Ascending aorta (tissue), 2 donors: ENCODE measurements around the gene HTT. TPM values are rescaled to one million over a fixed set of nuclear protein-coding genes. Genes with fewer than 3 reads are reported as not detected.
"Not testable (repeated sequence)": the region's sequence is repeated elsewhere in the genome, so short reads cannot be mapped to it uniquely, and the experiment has no call there.

Source experiments
- DNase-seq, 2 donors: peaks; one replicate each; pipeline ENCODE4 v3.0.0-alpha.2; 2019; ENCODE audit warnings: low spot score in 2 of 2
- H3K27ac ChIP-seq, 2 donors: fragments of 200-600 bp; sonication (generic); one replicate each; pipeline ENCODE4 v1.5.1; 2016 to 2017; ENCODE audit warnings: mild to moderate bottlenecking in 1 of 2
- H3K27me3 ChIP-seq: fragments of 200-600 bp; sonication (generic); one replicate; pipeline ENCODE4 v1.5.1; 2017
- H3K36me3 ChIP-seq, 2 donors: fragments of 200-600 bp; sonication (generic); one replicate each; pipeline ENCODE4 v1.5.1; 2016
- H3K4me1 ChIP-seq, 2 donors: fragments of 200-600 bp; sonication (generic); one replicate each; pipeline ENCODE4 v1.5.1; 2016 to 2017; ENCODE audit warnings: mild to moderate bottlenecking in 1 of 2
- H3K4me3 ChIP-seq, 2 donors: fragments of 200-600 bp; sonication (generic); one replicate each; pipeline ENCODE4 v1.5.1; 2016 to 2017; ENCODE audit warnings: mild to moderate bottlenecking in 1 of 2
- H3K9me3 ChIP-seq, 2 donors: fragments of 200-600 bp; sonication (generic); one replicate each; pipeline ENCODE4 v1.5.1; 2016
- intact Hi-C: fragments of 100-400 bp; cut with DNase I; formaldehyde crosslinking; loops from one replicate; pipeline ENCODE4 v1.15.1; 2023
- total RNA-seq: library from RNA; depleted of rRNA; stranded (reverse); fragments of >200 nt; gene quantifications from one replicate; pipeline ENCODE4 v1.1.0, GENCODE V29; 2016
- TF ChIP-seq, protein P1 (sequence below), 3 experiments: fragments of 200-600 bp in 2 of 3; fragments of 450-650 bp in 1 of 3; sonication (generic) in 2 of 3; IDR thresholded peaks; one replicate each; pipeline ENCODE4 v1.5.1; 2016 to 2019; ENCODE audit warnings: antibody characterized with exemption in 3 of 3, mild to moderate bottlenecking in 1 of 3, moderate library complexity in 1 of 3

Gene HTT
- total RNA-seq, 1 donor from 2014 or later: 23.7 TPM

DNA sequence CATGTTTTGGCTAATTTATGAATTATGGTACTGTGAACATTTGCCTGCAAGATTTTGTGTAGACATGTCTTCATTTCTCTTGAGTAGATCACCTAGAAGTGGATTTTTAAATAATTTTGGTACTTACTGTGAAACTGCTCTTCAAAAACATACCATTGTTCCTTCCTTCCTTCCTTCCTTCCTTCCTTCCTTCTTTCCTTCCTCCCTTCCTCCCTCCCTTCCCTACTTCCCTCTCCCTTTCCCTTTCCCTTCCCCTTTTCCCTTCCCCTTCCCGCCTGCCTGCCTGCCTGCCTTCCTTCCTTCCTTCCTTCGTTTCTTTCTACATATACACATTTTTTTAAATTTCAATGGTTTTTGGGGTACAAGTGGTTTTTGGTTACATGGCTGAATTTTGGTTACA is 63.4 kb downstream of the HTT start:
- Histone ChIP-seq H3K27me3 (no peaks in the 10 kb centered on the region), H3K36me3 (peaks cover 41 to 60% of the 10 kb centered on the region in 2 donors), H3K9me3 (no peaks in the 10 kb centered on the region), H3K27ac (no peak overlapping the region), H3K4me3 (no peak overlapping the region), H3K4me1 (peaks cover 0 to 10% of the 10 kb centered on the region in 2 donors)
- DNase-seq: no peak
- intact Hi-C loops: no loop called here
- TF ChIP-seq, protein P1, sequence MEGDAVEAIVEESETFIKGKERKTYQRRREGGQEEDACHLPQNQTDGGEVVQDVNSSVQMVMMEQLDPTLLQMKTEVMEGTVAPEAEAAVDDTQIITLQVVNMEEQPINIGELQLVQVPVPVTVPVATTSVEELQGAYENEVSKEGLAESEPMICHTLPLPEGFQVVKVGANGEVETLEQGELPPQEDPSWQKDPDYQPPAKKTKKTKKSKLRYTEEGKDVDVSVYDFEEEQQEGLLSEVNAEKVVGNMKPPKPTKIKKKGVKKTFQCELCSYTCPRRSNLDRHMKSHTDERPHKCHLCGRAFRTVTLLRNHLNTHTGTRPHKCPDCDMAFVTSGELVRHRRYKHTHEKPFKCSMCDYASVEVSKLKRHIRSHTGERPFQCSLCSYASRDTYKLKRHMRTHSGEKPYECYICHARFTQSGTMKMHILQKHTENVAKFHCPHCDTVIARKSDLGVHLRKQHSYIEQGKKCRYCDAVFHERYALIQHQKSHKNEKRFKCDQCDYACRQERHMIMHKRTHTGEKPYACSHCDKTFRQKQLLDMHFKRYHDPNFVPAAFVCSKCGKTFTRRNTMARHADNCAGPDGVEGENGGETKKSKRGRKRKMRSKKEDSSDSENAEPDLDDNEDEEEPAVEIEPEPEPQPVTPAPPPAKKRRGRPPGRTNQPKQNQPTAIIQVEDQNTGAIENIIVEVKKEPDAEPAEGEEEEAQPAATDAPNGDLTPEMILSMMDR (IDR thresholded peaks at IDR 0.05): no peak

DNA sequence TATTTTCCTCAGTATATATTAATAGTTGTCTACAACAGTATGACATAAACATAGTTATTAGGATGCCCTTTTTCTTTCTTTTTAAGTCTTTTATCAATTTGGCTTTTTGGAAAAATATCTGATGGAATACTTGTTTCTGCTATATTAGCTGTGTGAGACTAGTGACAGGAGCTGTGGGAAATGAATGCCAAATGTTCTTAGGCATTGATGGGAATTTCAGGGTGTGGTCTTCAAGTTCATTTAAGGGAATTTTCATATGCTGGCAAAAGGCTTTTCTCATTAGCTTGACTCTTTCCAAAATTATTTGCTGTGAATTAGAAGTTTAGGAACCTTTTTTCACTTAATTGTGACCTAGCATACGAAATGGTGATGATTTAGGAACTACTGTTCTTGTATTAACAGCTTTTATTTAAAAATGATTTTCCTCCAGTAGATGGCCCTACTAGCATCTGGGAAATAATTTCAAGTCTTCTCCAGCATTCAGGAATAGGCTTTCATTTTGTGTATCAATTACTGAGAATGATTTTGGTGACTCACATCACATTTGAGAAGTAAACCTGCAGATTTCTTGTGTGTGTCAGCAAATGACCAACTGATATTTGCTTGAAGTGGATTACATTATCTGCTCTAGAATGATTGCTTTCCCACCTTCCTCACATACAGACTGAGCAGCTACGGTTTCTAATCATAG is 70.9 kb downstream of the HTT start:
- H3K4me1 ChIP-seq: no peaks in the 10 kb centered on the region
- peaks cover 68 to 87% of the 10 kb centered on the region in 2 donors for H3K36me3 ChIP-seq
- TF ChIP-seq, protein P1 (IDR thresholded peaks at IDR 0.05): no peak
- no peak overlapping the region for H3K4me3 ChIP-seq
- no peaks in the 10 kb centered on the region for H3K9me3 ChIP-seq
- H3K27me3 ChIP-seq: no peaks in the 10 kb centered on the region
- DNase-seq: no peak
- intact Hi-C loops: no loop called here
- no peak overlapping the region for H3K27ac ChIP-seq

DNA sequence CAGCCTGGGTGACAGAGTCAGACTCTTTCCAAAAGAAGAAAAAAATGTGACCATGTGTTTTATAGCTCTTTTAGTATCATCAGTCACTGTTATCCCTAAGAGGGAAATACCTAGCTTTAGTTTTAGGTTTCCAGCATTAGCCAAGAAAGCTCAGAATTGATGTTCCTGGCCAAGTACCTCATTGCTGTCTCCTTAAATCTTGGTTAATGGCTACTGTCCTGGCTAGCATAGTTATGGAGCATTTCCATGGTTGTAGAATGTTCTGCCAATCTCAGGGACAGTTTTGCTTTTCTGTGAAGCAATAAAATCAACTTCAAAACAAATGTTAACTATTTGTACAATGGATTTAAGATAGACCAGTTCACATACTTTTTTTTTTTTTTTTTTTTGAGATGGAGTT is 74.4 kb downstream of the HTT start:
- Histone ChIP-seq H3K4me1 (no peaks in the 10 kb centered on the region), H3K27ac (no peak overlapping the region), H3K36me3 (peaks cover 77 to 95% of the 10 kb centered on the region in 2 donors), H3K9me3 (no peaks in the 10 kb centered on the region), H3K27me3 (no peaks in the 10 kb centered on the region), H3K4me3 (no peak overlapping the region)
- intact Hi-C loops: no loop called here
- TF ChIP-seq, protein P1 (IDR thresholded peaks at IDR 0.05): no peak
- DNase-seq: no peak

DNA sequence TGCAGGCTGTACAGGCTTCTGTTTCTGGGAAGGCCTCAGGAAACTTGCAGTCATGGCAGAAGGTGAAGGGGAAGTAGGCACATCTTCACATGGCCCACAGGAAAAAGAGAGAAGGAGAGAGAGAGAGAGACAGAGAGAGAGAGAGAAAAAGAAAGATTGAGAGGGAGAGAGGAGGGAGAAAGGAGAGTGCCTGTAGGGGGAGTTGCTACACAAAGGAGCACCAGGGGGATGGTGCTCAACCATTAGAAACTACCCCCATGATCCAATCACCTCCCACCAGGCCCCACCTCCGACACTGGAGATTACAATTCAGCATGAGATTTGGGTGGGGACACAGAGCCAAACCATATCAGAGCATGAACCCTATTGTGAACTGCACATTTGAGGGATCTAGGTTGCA is 76.8 kb downstream of the HTT start:
- H3K27me3 ChIP-seq, intact Hi-C loops, H3K9me3 ChIP-seq, H3K4me3 ChIP-seq, H3K4me1 ChIP-seq, DNase-seq, H3K27ac ChIP-seq: not testable (repeated sequence)
- H3K36me3 ChIP-seq: peaks cover 74 to 94% of the 10 kb centered on the region in 2 donors

DNA sequence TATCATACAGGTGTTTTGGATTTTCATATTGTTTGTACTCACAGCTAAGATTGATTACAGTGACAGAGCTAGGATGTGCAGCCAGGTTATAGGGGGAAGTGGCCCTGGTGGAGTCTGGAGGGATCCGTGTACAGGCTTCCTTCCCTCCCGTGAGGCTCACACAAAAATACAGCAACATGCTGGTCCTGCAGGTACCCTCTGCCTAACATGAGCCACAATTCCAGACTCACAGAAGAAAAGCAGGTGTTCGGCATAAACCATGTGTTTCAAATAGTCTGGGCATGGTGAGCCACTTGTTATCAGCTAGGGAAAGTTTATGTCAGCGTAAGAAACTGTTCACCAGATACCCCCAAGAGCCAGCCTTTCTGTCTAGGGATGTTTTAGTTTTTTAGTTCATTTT is 82.9 kb downstream of the HTT start:
- H3K4me3 ChIP-seq: no peak overlapping the region
- H3K27me3 ChIP-seq: no peaks in the 10 kb centered on the region
- peaks cover 5 to 6% of the 10 kb centered on the region in 2 donors for H3K9me3 ChIP-seq
- TF ChIP-seq, protein P1 (IDR thresholded peaks at IDR 0.05): no peak
- H3K36me3 ChIP-seq: peaks cover 57 to 93% of the 10 kb centered on the region in 2 donors
- no peak overlapping the region for H3K27ac ChIP-seq
- intact Hi-C loops: no loop called here
- DNase-seq: no peak
- H3K4me1 ChIP-seq: no peaks in the 10 kb centered on the region

DNA sequence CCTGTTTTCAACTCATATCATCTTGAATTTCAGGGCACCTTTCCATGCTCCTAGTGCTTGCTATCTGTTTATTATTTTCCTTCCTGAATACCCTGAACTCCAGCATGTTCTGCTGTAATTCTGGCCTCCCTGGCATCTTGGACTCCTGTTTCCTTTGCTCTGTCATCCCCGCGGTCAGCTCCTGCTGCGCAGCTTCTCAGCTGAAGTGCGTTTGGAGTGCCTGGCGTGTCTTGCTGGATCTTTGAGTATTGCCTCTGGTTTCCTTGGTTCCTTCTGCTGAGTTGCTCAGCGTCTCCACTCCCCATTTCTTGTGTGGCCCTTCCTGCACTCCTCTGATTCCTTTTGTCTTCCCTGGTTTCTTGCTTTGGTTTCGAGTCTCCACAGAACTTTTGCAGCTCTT is 84.4 kb downstream of the HTT start:
- no peak for DNase-seq
- Histone ChIP-seq H3K4me1 (no peaks in the 10 kb centered on the region), H3K9me3 (peaks cover 5 to 13% of the 10 kb centered on the region in 2 donors), H3K4me3 (no peak overlapping the region), H3K36me3 (peaks cover 54 to 91% of the 10 kb centered on the region in 2 donors), H3K27me3 (no peaks in the 10 kb centered on the region), H3K27ac (no peak overlapping the region)
- TF ChIP-seq, protein P1 (IDR thresholded peaks at IDR 0.05): no peak
- intact Hi-C loops: no loop called here
